H9 (cell line): ENCODE data around the gene CTIF. TPM values are rescaled to one million over a fixed set of nuclear protein-coding genes. Genes with fewer than 3 reads are reported as not detected.

Source experiments
- DNase-seq: peaks from one replicate; pipeline ENCODE4 v3.0.0-alpha.2; 2017
- H2AFZ ChIP-seq: one replicate; pipeline ENCODE4 v1.6.1; 2013; ENCODE audit warnings: mild to moderate bottlenecking, low read length, control low read depth, moderate library complexity
- H2AK5ac ChIP-seq: 2 replicates; pipeline ENCODE4 v1.6.1; 2013; ENCODE audit warnings: low read length, control low read depth, mixed read lengths; ENCODE audit not compliant: insufficient read length
- H2BK120ac ChIP-seq: one replicate; pipeline ENCODE4 v1.6.1; 2013; ENCODE audit warnings: low read depth, mild to moderate bottlenecking, low read length, control low read depth, inconsistent platforms; ENCODE audit not compliant: poor library complexity, severe bottlenecking
- H2BK12ac ChIP-seq: 2 replicates; pipeline ENCODE4 v1.6.1; 2013; ENCODE audit warnings: low read length, control low read depth, mixed read lengths, low read depth; ENCODE audit not compliant: insufficient read length
- H2BK15ac ChIP-seq: 2 replicates; pipeline ENCODE4 v1.6.1; 2013; ENCODE audit warnings: low read depth, low read length, control low read depth
- H2BK20ac ChIP-seq: one replicate; pipeline ENCODE4 v1.6.1; 2013; ENCODE audit warnings: low read depth, mild to moderate bottlenecking, low read length, control low read depth, inconsistent platforms; ENCODE audit not compliant: poor library complexity, severe bottlenecking
- H2BK5ac ChIP-seq: 2 replicates; pipeline ENCODE4 v1.6.1; 2013; ENCODE audit warnings: low read length, control low read depth, mixed read lengths; ENCODE audit not compliant: insufficient read length
- H3K14ac ChIP-seq: 2 replicates; pipeline ENCODE4 v1.6.1; 2013; ENCODE audit warnings: low read length, control low read depth; ENCODE audit not compliant: insufficient read depth
- H3K18ac ChIP-seq: 2 replicates; pipeline ENCODE4 v1.6.1; 2013; ENCODE audit warnings: low read depth, mild to moderate bottlenecking, mixed read lengths, low read length, control low read depth; ENCODE audit not compliant: insufficient read length
- H3K23ac ChIP-seq: 2 replicates; pipeline ENCODE4 v1.6.1; 2013; ENCODE audit warnings: low read length, control low read depth, mixed read lengths, low read depth; ENCODE audit not compliant: insufficient read length
- H3K23me2 ChIP-seq: 2 replicates; pipeline ENCODE4 v1.6.1; 2013; ENCODE audit warnings: low read depth, mild to moderate bottlenecking, mixed read lengths, low read length, control low read depth; ENCODE audit not compliant: insufficient read length, poor library complexity, severe bottlenecking
- H3K27ac ChIP-seq: 2 replicates; pipeline ENCODE4 v1.5.1; 2013; ENCODE audit warnings: low read length, control low read depth, mixed read lengths, low read depth; ENCODE audit not compliant: insufficient read length
- H3K27me3 ChIP-seq: 2 replicates; pipeline ENCODE4 v1.6.1; 2013; ENCODE audit warnings: low read length, control low read depth, inconsistent platforms; ENCODE audit not compliant: insufficient read depth
- H3K4ac ChIP-seq: 2 replicates; pipeline ENCODE4 v1.6.1; 2013; ENCODE audit warnings: low read depth, mild to moderate bottlenecking, control low read depth, inconsistent platforms, low read length, moderate library complexity
- H3K4me1 ChIP-seq: 2 replicates; pipeline ENCODE4 v1.6.1; 2013; ENCODE audit warnings: low read length, control low read depth, inconsistent platforms; ENCODE audit not compliant: insufficient read depth
- H3K4me2 ChIP-seq: 2 replicates; pipeline ENCODE4 v1.6.1; 2013; ENCODE audit warnings: low read length, control low read depth, mixed read lengths; ENCODE audit not compliant: insufficient read length, insufficient read depth
- H3K56ac ChIP-seq: 2 replicates; pipeline ENCODE4 v1.6.1; 2013; ENCODE audit warnings: low read depth, mild to moderate bottlenecking, mixed read lengths, low read length, control low read depth; ENCODE audit not compliant: insufficient read length
- H3K79me1 ChIP-seq: 2 replicates; pipeline ENCODE4 v1.6.1; 2013; ENCODE audit warnings: low read depth, mild to moderate bottlenecking, moderate library complexity, low read length, control low read depth, inconsistent platforms; ENCODE audit not compliant: insufficient read depth, poor library complexity, severe bottlenecking
- H3K79me2 ChIP-seq: 2 replicates; pipeline ENCODE4 v1.6.1; 2013; ENCODE audit warnings: low read length, control low read depth, inconsistent platforms; ENCODE audit not compliant: insufficient read depth
- H3K9ac ChIP-seq: 2 replicates; pipeline ENCODE4 v1.6.1; 2013; ENCODE audit warnings: low read length, control low read depth, mixed read lengths; ENCODE audit not compliant: insufficient read length; ENCODE audit errors: extremely low read depth
- H3K9me3 ChIP-seq: one replicate; pipeline ENCODE4 v1.6.1; 2013; ENCODE audit warnings: low read depth, low read length, inconsistent platforms; ENCODE audit not compliant: control insufficient read depth
- H3T11ph ChIP-seq: one replicate; pipeline ENCODE4 v1.6.1; 2013; ENCODE audit warnings: mild to moderate bottlenecking, low read length, control low read depth, inconsistent platforms
- H4K20me1 ChIP-seq: one replicate; pipeline ENCODE4 v1.6.1; 2013; ENCODE audit not compliant: control insufficient read depth, insufficient read length, insufficient read depth
- H4K5ac ChIP-seq: 2 replicates; pipeline ENCODE4 v1.6.1; 2013; ENCODE audit warnings: low read depth, mild to moderate bottlenecking, mixed read lengths, low read length, control low read depth; ENCODE audit not compliant: insufficient read length
- H4K8ac ChIP-seq: replicated peaks from 2 replicates; pipeline ENCODE4 v1.6.1; 2013; ENCODE audit warnings: low read length, control low read depth, mixed read lengths, low read depth; ENCODE audit not compliant: insufficient read length
- H4K91ac ChIP-seq: 2 replicates; pipeline ENCODE4 v1.6.1; 2013; ENCODE audit warnings: low read depth, mild to moderate bottlenecking, moderate library complexity, mixed read lengths, low read length, control low read depth; ENCODE audit not compliant: insufficient read length
- H3K27ac Mint-ChIP-seq, 3 experiments: 2 replicates in 2 of 3; 3 replicates in 1 of 3; pipeline ENCODE4 v1.8.0; 2020 to 2021; ENCODE audit warnings: mixed read lengths in 3 of 3, mild to moderate bottlenecking in 1 of 3, moderate library complexity in 1 of 3
- H3K27me3 Mint-ChIP-seq: 2 replicates; pipeline ENCODE4 v1.8.0; 2021; ENCODE audit warnings: low read depth, mild to moderate bottlenecking, moderate library complexity, mixed read lengths
- H3K36me3 Mint-ChIP-seq, 3 experiments: 2 replicates in 2 of 3; 3 replicates in 1 of 3; pipeline ENCODE4 v1.8.0; 2020 to 2021; ENCODE audit warnings: low read depth in 3 of 3, mixed read lengths in 3 of 3; ENCODE audit not compliant: insufficient read depth in 1 of 3
- H3K4me1 Mint-ChIP-seq, 2 experiments: 2 replicates each; pipeline ENCODE4 v1.8.0; 2020; ENCODE audit warnings: mixed read lengths in 2 of 2
- H3K4me3 Mint-ChIP-seq, 2 experiments: 2 replicates in 1 of 2; 3 replicates in 1 of 2; pipeline ENCODE4 v1.8.0; 2020 to 2021; ENCODE audit warnings: mild to moderate bottlenecking in 2 of 2, mixed read lengths in 2 of 2, moderate library complexity in 1 of 2
- H3K9me3 Mint-ChIP-seq, 2 experiments: 2 replicates in 1 of 2; 3 replicates in 1 of 2; pipeline ENCODE4 v1.8.0; 2020; ENCODE audit warnings: mild to moderate bottlenecking in 2 of 2, mixed read lengths in 2 of 2, moderate library complexity in 1 of 2
- WGBS: extraction: QIAGEN DNeasy Blood & Tissue Kit; methylation state at CpG from one replicate; pipeline ENCODE4 v1.1.7; 2013; ENCODE audit warnings: missing lambda C conversion rate, low lambda C conversion rate, mixed read lengths; ENCODE audit not compliant: insufficient read length; ENCODE audit errors: extremely low coverage; 5-methylcytosine and 5-hydroxymethylcytosine counted together
- total RNA-seq: library from RNA; stranded (reverse); gene quantifications from 2 replicates; pipeline ENCODE4 v1.2.1, GENCODE V29; 2021
- TF ChIP-seq, protein P1 (sequence below): fragments of 200-600 bp; sonication (generic); conservative IDR thresholded peaks from 3 replicates; pipeline ENCODE4 v1.8.0; 2021; ENCODE audit warnings: antibody characterized with exemption, mild to moderate bottlenecking

Gene CTIF
- total RNA-seq, 1 experiment from 2014 or later: 15.8 TPM

DNA sequence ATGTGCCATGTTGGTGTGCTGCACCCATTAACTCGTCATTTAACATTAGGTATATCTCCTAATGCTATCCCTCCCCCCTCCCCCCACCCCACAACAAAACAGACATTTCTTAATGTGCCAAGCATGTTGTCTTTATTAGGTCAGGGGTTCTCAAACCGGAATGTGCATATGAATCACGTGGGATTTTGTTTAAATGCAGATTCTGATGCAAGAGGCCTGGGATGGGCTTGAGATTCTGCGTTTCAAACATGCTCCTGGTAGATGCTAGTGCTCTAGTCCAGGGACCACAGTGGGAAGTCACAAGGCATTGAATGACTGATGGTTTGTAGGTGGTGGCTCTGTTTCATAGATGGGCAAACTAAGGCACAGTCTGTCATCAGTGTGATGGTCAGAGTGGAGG is 227.2 kb downstream of the CTIF start:
- no peak overlapping the region for H3K9ac ChIP-seq
- H3K4me2 ChIP-seq: no peak overlapping the region
- no peak overlapping the region for H3K4ac ChIP-seq
- Mint-ChIP-seq H3K36me3 (peaks cover 7 to 11% (median 9%) of the 10 kb centered on the region in 3 experiments; a peak in 6 of 7 replicates), H3K27ac (0 out of 7 replicates have a peak overlapping the region, but pooled peaks of 1 of the 3 experiments have one; percentile 25), H3K9me3 (no peaks in the 10 kb centered on the region), H3K4me3 (no peak overlapping the region), H3K27me3 (no peaks in the 10 kb centered on the region), H3K4me1 (peaks cover 16 to 25% of the 10 kb centered on the region in 2 experiments)
- no peaks in the 10 kb centered on the region for H3K79me2 ChIP-seq
- no peak overlapping the region for H2BK12ac ChIP-seq
- no peak overlapping the region for H3K18ac ChIP-seq
- H4K5ac ChIP-seq: no peak overlapping the region
- H3K23me2 ChIP-seq: no peaks in the 10 kb centered on the region
- no peaks in the 10 kb centered on the region for H3K9me3 ChIP-seq
- H4K91ac ChIP-seq: no peak overlapping the region
- H3K56ac ChIP-seq: no peak overlapping the region
- no peaks in the 10 kb centered on the region for H3K79me1 ChIP-seq
- H3K4me1 ChIP-seq: peaks cover 3% of the 10 kb centered on the region; the same call in 1 of the 2 replicates
- no peak overlapping the region for H3T11ph ChIP-seq
- WGBS: no CpG with 5 or more reads among the region's 4 CpGs
- H2AFZ ChIP-seq: no peak overlapping the region
- no peak overlapping the region for H2BK5ac ChIP-seq
- H4K8ac ChIP-seq: no peak overlapping the region
- H3K14ac ChIP-seq: no peak overlapping the region
- TF ChIP-seq, protein P1, sequence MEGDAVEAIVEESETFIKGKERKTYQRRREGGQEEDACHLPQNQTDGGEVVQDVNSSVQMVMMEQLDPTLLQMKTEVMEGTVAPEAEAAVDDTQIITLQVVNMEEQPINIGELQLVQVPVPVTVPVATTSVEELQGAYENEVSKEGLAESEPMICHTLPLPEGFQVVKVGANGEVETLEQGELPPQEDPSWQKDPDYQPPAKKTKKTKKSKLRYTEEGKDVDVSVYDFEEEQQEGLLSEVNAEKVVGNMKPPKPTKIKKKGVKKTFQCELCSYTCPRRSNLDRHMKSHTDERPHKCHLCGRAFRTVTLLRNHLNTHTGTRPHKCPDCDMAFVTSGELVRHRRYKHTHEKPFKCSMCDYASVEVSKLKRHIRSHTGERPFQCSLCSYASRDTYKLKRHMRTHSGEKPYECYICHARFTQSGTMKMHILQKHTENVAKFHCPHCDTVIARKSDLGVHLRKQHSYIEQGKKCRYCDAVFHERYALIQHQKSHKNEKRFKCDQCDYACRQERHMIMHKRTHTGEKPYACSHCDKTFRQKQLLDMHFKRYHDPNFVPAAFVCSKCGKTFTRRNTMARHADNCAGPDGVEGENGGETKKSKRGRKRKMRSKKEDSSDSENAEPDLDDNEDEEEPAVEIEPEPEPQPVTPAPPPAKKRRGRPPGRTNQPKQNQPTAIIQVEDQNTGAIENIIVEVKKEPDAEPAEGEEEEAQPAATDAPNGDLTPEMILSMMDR: no peak
- H3K27me3 ChIP-seq: no peaks in the 10 kb centered on the region
- no peak for DNase-seq
- no peaks in the 10 kb centered on the region for H4K20me1 ChIP-seq
- no peak overlapping the region for H3K27ac ChIP-seq
- H3K23ac ChIP-seq: no peak overlapping the region
- no peak overlapping the region for H2BK15ac ChIP-seq
- H2BK20ac ChIP-seq: no peak overlapping the region
- H2AK5ac ChIP-seq: no peak overlapping the region
- H2BK120ac ChIP-seq: no peak overlapping the region
